ENCODE measurements around the gene SLC22A4.

The SLC22A4 gene

DNA sequence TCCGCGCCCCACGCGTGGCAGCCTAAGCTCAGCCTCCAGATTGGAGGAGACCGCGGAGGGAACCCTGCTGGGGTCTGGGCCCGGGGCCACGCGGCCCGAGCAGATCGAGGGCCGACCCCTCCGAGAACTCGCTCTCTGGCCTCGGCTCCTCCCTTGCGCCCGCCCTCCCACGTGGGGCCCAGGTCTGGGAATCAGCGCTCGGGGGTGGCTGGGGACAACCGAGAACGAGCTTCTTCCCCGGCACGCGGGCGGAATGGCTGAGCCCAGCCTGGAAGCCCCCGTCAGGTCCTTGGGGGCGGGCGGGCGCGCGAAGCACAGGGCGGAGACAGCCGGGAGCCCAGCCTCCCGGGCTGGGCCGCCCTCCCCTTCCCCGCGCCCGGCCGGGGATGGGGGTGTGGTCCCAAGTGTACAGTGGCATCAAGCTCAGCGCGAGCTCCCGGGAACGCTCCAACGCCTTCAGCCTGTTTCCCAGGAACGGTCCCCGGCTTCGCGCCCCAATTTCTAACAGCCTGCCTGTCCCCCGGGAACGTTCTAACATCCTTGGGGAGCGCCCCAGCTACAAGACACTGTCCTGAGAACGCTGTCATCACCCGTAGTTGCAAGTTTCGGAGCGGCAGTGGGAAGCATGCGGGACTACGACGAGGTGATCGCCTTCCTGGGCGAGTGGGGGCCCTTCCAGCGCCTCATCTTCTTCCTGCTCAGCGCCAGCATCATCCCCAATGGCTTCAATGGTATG, at the start of gene SLC22A4:
TSS of gene SLC22A4 (plus strand) at position 403 of the 736 bp plus-strand sequence. CDS start at position 626, 223 bp downstream.
- TF ChIP-seq, protein P1, sequence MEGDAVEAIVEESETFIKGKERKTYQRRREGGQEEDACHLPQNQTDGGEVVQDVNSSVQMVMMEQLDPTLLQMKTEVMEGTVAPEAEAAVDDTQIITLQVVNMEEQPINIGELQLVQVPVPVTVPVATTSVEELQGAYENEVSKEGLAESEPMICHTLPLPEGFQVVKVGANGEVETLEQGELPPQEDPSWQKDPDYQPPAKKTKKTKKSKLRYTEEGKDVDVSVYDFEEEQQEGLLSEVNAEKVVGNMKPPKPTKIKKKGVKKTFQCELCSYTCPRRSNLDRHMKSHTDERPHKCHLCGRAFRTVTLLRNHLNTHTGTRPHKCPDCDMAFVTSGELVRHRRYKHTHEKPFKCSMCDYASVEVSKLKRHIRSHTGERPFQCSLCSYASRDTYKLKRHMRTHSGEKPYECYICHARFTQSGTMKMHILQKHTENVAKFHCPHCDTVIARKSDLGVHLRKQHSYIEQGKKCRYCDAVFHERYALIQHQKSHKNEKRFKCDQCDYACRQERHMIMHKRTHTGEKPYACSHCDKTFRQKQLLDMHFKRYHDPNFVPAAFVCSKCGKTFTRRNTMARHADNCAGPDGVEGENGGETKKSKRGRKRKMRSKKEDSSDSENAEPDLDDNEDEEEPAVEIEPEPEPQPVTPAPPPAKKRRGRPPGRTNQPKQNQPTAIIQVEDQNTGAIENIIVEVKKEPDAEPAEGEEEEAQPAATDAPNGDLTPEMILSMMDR (IDR thresholded peaks at IDR 0.05; ENCODE audit: poor library complexity, severe bottlenecking): no peak
- peak within 1 kb of the TSS; percentile 89 for H3K27ac ChIP-seq (ENCODE audit: poor library complexity, severe bottlenecking)
- DNase-seq (ENCODE audit: low spot score) (peak; percentile 99), ATAC-seq (ENCODE audit: low read depth) (peak; percentile 77)
- H3K36me3 ChIP-seq (ENCODE audit: low read depth): no peaks in the 10 kb centered on the region
- H3K4me1 ChIP-seq (ENCODE audit: insufficient read depth, poor library complexity, severe bottlenecking): peaks cover 17% of the 10 kb centered on the region
- no peaks in the 10 kb centered on the region for H3K27me3 ChIP-seq (ENCODE audit: insufficient read depth, poor library complexity, severe bottlenecking)
- H3K9me3 ChIP-seq (ENCODE audit: severe bottlenecking): no peaks in the 10 kb centered on the region
- peak within 1 kb of the TSS; percentile 43 for H3K4me3 ChIP-seq (ENCODE audit: severe bottlenecking)

DNA sequence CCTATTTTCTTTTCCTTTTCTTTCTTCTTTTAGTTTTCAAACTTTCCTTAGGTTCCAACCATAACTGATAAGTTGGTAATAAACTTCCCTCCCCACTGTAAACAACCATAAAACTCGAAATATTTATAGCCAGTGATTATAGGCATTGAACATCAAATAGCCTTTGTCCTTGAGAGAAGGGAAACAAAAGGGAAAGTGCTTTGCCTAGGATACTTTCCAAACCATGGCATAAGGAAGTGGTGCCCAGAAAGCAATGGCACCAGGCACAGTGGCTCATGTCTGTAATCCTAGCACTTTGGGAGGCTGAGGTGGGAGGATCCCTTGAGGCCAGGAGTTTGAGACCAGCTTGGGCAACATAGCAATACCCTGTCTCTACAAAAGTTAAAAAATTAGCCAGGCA, 48.6 kb upstream of the SLC22A4 start:
- TF ChIP-seq, protein P1 (IDR thresholded peaks at IDR 0.05; ENCODE audit: poor library complexity, severe bottlenecking): no peak
- no peak for ATAC-seq (ENCODE audit: low read depth)
- no peak for DNase-seq (ENCODE audit: low spot score)
- Histone ChIP-seq H3K27ac (ENCODE audit: poor library complexity, severe bottlenecking) (no peak overlapping the region), H3K36me3 (ENCODE audit: low read depth) (no peaks in the 10 kb centered on the region), H3K4me1 (ENCODE audit: insufficient read depth, poor library complexity, severe bottlenecking) (peaks cover 2% of the 10 kb centered on the region), H3K9me3 (ENCODE audit: severe bottlenecking) (no peaks in the 10 kb centered on the region), H3K4me3 (ENCODE audit: severe bottlenecking) (no peak overlapping the region), H3K27me3 (ENCODE audit: insufficient read depth, poor library complexity, severe bottlenecking) (no peaks in the 10 kb centered on the region)

DNA sequence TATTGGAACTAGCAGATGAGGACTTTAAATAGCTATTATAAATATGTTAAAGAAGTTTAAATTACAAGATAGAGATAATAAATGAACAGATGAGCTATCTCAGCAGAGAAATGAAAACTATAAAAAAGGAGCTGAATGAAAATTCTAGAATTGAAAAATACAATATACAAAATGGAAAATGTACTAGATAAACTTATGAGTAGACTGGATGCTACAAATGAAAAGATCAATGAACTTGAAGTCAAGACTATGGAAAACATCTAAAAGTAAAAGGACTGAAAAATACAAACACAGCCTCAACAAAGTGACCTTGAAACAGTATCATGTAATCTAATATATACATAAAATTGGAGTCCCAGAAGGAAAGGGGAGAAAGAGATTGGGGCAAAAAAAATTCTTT, 47.4 kb upstream of the SLC22A4 start:
- no peak for ATAC-seq (ENCODE audit: low read depth)
- Histone ChIP-seq H3K4me3 (ENCODE audit: severe bottlenecking) (no peak overlapping the region), H3K36me3 (ENCODE audit: low read depth) (no peaks in the 10 kb centered on the region), H3K4me1 (ENCODE audit: insufficient read depth, poor library complexity, severe bottlenecking) (peaks cover 2% of the 10 kb centered on the region), H3K27me3 (ENCODE audit: insufficient read depth, poor library complexity, severe bottlenecking) (no peaks in the 10 kb centered on the region), H3K27ac (ENCODE audit: poor library complexity, severe bottlenecking) (no peak overlapping the region), H3K9me3 (ENCODE audit: severe bottlenecking) (no peaks in the 10 kb centered on the region)
- TF ChIP-seq, protein P1 (IDR thresholded peaks at IDR 0.05; ENCODE audit: poor library complexity, severe bottlenecking): no peak
- no peak for DNase-seq (ENCODE audit: low spot score)

DNA sequence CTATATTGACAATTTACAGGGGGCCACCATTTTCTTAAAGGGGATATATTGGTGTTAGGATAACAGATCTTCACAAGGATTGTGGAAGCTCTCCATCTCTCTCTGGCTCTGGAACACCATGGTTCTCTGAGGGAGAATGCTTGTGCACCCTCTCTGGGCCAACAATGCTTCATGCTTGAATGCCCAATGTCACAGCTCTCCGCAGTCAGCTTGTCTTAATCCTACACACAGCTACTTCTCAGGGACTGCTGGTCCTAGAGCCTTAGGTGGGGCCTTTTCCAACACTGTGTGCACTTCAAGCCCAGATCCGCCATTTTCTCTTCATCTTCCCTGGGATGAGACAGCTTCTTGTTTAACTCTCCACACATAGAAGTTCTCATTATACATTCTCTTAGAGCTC, 43.6 kb upstream of the SLC22A4 start:
- DNase-seq (ENCODE audit: low spot score): peak; percentile 11
- TF ChIP-seq, protein P1 (IDR thresholded peaks at IDR 0.05; ENCODE audit: poor library complexity, severe bottlenecking): no peak
- no peak overlapping the region for H3K27ac ChIP-seq (ENCODE audit: poor library complexity, severe bottlenecking)

DNA sequence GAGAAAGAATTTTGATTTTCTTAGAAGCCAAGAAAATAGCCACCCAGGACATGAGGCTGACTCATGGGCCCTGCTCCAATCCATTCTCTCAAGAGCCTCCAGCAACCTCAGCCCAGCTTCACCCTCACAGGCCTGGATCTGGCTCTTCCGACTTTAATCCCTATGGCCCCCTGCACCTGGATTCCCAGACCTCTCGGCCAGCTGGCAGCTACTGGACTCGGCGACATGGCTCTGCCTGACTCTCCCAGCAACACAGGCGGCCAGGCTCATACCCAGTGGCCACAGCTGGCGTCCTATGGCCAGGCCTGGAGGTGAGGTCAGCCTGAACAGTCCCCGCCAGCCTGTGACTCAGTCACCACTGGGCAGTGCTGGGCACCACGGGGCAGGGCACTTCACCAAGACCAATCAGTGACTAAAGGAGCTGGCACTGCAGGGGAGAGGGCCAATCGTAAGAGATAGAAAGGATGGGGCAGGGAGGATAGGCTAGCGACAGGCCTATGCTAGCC, 42.9 kb upstream of the SLC22A4 start:
- no peaks in the 10 kb centered on the region for H3K36me3 ChIP-seq (ENCODE audit: low read depth)
- TF ChIP-seq, protein P1 (IDR thresholded peaks at IDR 0.05; ENCODE audit: poor library complexity, severe bottlenecking): no peak
- ATAC-seq (ENCODE audit: low read depth) (no peak), DNase-seq (ENCODE audit: low spot score) (peak; percentile 70)
- no peak overlapping the region for H3K27ac ChIP-seq (ENCODE audit: poor library complexity, severe bottlenecking)
- H3K4me3 ChIP-seq (ENCODE audit: severe bottlenecking): no peak overlapping the region
- no peaks in the 10 kb centered on the region for H3K27me3 ChIP-seq (ENCODE audit: insufficient read depth, poor library complexity, severe bottlenecking)
- H3K4me1 ChIP-seq (ENCODE audit: insufficient read depth, poor library complexity, severe bottlenecking): peaks cover 2% of the 10 kb centered on the region
- no peaks in the 10 kb centered on the region for H3K9me3 ChIP-seq (ENCODE audit: severe bottlenecking)

More for the DNA sequence above, 43.6 kb upstream of the SLC22A4 start:
- no peaks in the 10 kb centered on the region for H3K36me3 ChIP-seq (ENCODE audit: low read depth)
- no peaks in the 10 kb centered on the region for H3K9me3 ChIP-seq (ENCODE audit: severe bottlenecking)
- no peak for ATAC-seq (ENCODE audit: low read depth)
- H3K4me3 ChIP-seq (ENCODE audit: severe bottlenecking): no peak overlapping the region
- no peaks in the 10 kb centered on the region for H3K27me3 ChIP-seq (ENCODE audit: insufficient read depth, poor library complexity, severe bottlenecking)
- peaks cover 2% of the 10 kb centered on the region for H3K4me1 ChIP-seq (ENCODE audit: insufficient read depth, poor library complexity, severe bottlenecking)

Measured in RWPE2 (cell line).